KBM-7 (cell line): ENCODE measurements around the gene FIGNL2.
"Not testable (repeated sequence)": the region's sequence is repeated elsewhere in the genome, so short reads cannot be mapped to it uniquely, and the experiment has no call there.

Source experiments
- DNase-seq: peaks from one replicate; pipeline ENCODE4 v3.0.0-alpha.2; 2015
- in situ Hi-C: fragments of 300-500 bp; cut with MboI; formaldehyde crosslinking; loops from 2 replicates; pipeline ENCODE4 v1.14.3; 2020; ENCODE audit warnings: low sequenced_read_pairs, low pct_unique_long_range_greater_than_20kb, mixed read lengths

FIGNL2 gene

GRCh38 chr12:51821440-51822260 lies 26.9 kb downstream of the FIGNL2 start:
- DNase-seq, result no peak
- in situ Hi-C loops, result no loop called here

GRCh38 chr12:51820526-51821439 lies 27.7 kb downstream of the FIGNL2 start:
- peak; percentile 80 for DNase-seq
- in situ Hi-C loops, result no loop called here

GRCh38 chr12:51819736-51820525 lies 28.6 kb downstream of the FIGNL2 start:
- in situ Hi-C loops, result no loop called here
- no peak for DNase-seq

DNA sequence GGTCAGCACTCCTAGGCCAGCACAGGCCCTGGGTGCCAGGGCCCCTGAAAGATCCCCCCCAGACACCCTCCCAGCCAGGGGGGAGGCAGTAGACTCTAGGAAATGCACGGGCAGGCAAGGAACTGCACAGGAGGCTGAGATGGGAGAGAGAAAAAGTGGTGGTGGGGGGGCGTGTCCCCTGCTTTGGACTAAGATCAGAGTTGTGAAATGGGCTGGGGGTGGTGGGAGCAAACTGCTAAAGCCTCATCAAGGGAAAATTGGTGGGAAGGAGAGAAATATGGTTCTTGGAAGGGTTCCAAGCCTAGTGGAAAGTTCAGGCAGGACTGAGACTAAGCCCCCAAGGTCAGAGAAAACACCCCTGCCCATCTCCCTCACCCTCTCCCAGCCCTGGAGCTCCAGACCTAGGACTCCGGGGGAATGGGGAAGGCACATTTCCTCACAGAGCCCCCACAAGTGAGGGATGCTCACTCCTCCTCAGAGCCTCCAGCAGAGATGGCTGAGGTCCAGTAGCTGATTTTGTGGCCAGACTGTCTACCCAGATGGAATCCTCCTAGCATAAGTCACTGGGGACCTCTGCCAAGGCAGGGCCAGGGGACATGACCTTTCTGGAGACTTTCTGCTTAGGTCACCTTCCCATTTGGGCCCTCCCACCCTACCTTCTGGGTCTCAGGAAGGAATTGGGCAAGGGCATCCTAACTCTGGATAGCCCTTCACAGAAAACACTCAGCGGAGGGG lies 29.8 kb downstream of the FIGNL2 start:
- DNase-seq, result no peak
- in situ Hi-C loops, result no loop called here

- in situ Hi-C loops, result no loop called here
Observed at GRCh38 chr12:51818086-51818485, 30.4 kb downstream of the FIGNL2 start.

DNA sequence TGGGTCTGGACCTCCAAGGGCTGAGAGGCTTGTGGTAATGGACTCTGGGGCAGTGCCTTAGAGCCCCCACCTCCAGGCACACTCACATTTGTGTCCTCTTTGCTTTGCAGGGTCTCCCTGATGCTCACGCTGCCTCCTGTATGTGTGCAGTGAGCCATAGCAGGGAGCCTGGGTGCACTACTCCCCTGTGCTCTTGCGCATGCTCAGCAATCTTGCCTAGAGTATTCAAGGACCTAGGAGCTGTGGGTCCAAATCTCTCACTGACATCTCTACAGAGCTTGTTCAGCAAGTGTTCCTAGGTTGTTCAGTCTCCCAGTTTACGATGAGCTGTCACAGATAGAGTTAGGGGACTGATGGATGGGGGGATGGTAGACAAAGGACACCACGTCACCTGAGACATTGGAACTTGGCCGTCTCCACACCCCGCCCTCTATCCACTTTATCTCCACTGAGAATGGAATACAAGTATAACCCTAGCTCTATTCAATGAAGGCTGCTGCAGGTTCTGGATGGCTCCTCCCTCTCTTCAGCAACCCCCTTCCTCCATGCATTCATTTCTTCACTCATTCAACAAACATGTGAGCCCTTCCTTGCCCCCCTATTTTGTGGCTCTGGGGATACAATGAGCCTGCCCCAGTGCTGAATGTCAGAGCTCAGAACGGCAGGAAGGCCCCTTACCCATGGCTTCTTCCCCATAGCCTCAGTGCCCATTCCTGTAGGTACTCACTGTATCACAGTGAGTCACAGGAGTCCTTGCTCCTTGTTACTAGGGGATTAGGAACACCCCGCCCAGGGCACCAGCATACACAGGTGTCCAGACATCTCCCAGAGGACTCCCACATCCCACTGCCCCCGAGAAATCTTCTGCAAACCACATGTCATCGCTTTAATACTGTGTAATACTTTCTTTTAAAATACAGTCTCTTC lies 31.2 kb downstream of the FIGNL2 start:
- DNase-seq, result no peak
- in situ Hi-C loops, result no loop called here

More at GRCh38 chr12:51818086-51818485, 30.4 kb downstream of the FIGNL2 start:
- no peak for DNase-seq

DNA sequence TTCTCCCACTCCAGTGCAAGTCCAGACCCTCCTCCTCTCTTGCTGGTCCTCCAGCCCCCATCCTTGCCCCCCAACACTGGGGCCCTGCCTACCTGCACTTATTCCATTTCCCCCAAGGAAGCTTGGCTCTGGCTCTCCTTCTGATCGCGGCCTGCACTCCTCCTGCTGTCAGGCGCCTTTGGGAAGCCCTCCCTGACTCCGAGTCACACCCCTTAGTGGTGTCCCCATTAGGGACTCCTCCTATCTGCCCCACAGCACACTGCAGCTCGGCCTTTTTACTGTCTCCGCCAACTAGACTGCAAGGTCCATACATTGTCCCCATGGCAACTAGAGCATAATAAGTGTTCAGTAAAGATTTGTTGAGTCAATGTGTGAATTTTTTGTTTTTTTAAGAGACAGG lies 32.9 kb downstream of the FIGNL2 start:
- no peak for DNase-seq
- in situ Hi-C loops, result no loop called here

GRCh38 chr12:51814311-51815088 lies 34.0 kb downstream of the FIGNL2 start:
- in situ Hi-C loops, result no loop called here
- DNase-seq, result peak; percentile 31

DNA sequence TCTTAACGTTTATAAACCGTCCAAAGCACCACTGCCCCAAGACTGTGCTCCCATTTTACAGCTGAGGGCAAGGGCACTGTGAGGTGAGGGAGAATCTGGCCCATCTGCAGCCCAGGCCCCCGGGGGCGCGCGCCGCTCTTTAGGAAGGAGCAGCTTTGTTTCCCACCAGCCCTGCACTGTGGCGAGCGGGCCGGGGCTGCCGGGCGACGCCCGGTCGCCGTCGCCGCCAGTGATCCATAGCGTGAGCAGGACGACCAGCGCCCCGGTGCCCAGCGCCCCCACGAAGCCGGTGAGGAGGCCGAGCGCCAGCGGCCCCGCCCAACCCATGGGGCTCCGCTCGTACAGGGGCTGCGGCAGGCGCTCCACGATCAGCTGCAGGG lies 34.6 kb downstream of the FIGNL2 start:
- in situ Hi-C loops, result no loop called here
- no peak for DNase-seq

DNA sequence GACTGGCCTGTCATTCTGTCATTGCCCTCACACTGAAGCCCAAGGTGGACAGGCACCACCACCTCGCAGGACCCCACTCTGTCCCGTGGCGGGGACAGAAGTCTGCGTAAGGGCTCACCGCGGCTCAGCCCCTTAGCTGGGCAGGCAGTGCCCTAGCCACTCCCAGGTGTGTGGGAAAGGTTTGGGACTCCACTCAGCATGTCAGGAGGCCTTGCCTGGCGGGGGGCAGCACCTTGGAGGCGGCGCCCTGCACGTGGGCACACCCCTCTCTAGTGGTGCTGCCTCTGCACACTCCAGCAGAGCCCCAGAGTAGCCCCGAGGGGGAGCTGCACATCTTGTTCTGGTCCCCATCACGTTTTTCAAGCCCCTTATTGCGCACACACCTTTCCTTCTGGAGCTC lies 35.6 kb downstream of the FIGNL2 start:
- no peak for DNase-seq
- in situ Hi-C loops, result no loop called here

- in situ Hi-C loops, result no loop called here
Observed at GRCh38 chr12:51811203-51812202, 37.0 kb downstream of the FIGNL2 start.

DNA sequence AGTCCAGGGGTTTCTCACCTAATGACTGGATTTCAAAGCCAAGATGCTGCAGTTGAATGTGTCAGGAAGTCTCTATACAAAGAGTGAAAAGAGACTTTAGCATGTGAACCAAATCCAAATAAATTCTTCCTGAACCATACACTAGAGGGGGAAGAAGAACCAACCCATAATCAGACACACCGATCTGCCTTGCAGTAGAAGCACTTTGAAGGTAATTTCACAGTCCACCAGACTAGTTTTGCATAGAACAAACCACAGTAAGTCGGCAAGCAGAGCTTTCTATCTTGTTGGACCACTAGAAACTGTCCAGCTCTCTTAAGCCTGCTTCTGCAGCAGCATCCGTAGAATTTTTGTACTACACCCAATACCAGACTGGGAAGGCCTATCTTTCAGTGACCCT lies 39.3 kb downstream of the FIGNL2 start:
- no peak for DNase-seq
- in situ Hi-C loops, result no loop called here

More at GRCh38 chr12:51811203-51812202, 37.0 kb downstream of the FIGNL2 start:
- no peak for DNase-seq

GRCh38 chr12:51806896-51807295 lies 41.6 kb downstream of the FIGNL2 start:
- no peak for DNase-seq
- in situ Hi-C loops, result no loop called here

- in situ Hi-C loops, result no loop called here
- no peak for DNase-seq
Observed at GRCh38 chr12:51801027-51801426, 47.5 kb downstream of the FIGNL2 start.

- in situ Hi-C loops, result no loop called here
- no peak for DNase-seq
Observed at GRCh38 chr12:51798501-51798900, 50.0 kb downstream of the FIGNL2 start.

DNA sequence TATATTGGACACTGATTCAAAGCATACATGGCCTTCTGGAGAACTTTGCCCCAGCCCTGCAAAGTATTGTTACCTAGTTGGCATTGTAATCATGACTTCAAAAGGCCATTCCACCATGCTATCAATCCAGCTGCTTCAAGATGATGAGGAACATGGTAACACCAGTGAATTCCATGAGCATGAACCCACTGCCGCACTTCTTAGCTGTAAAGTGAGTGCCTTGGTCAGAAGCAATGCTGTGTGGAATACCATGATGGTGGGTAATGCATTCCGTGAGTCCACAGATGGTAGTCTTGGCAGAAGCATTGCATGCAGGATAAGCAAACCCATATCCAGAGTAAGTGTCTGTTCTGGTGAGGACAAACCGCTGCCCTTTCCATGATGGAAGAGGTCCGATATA lies 50.5 kb downstream of the FIGNL2 start:
- DNase-seq, in situ Hi-C loops: not testable (repeated sequence)
